HG03066 (cell line): ENCODE measurements around the gene CIZ1.

Experiments used
- ATAC-seq: cut with Tn5 transposase; IDR thresholded peaks from one replicate; pipeline ENCODE4 v1.9.1; 2021; ENCODE audit warnings: low read depth; ENCODE audit not compliant: unreplicated experiment

The CIZ1 gene

GRCh38 chr9:128116104-128117083, 75.0 kb downstream of the CIZ1 start:
- no peak for ATAC-seq
